SK-N-SH (cell line): ENCODE results near the gene EIF3F.

Source experiments
- CTCF ChIP-seq: fragments of 200-600 bp; sonication (generic); IDR thresholded peaks from 2 replicates; pipeline ENCODE4 v1.6.1; 2017; ENCODE audit warnings: antibody characterized with exemption, mild to moderate bottlenecking, moderate library complexity
- EP300 ChIP-seq, 2 experiments: IDR thresholded peaks; 2 replicates each; pipeline versions ENCODE4 v1.4.0 to v1.6.1; 2012; ENCODE audit warnings: borderline replicate concordance in 1 of 2, low read depth in 1 of 2, low read length in 1 of 2
- EZH2phosphoT487 ChIP-seq: fragments of 200-600 bp; sonication (generic); IDR thresholded peaks from 2 replicates; pipeline ENCODE4 v1.6.1; 2017; ENCODE audit warnings: low read depth, mixed run types, mild to moderate bottlenecking, antibody characterized with exemption, moderate library complexity, borderline replicate concordance
- MXI1 ChIP-seq: IDR thresholded peaks from 2 replicates; pipeline ENCODE4 v1.6.1; 2012; ENCODE audit warnings: mild to moderate bottlenecking, low read depth, low read length, improper control_type of control experiment
- NFIC ChIP-seq: IDR thresholded peaks from 2 replicates; pipeline ENCODE4 v1.4.0; 2012; ENCODE audit warnings: borderline replicate concordance
- PBX3 ChIP-seq: IDR thresholded peaks from 2 replicates; pipeline ENCODE4; 2012
- POLR2AphosphoS5 ChIP-seq: IDR thresholded peaks from 2 replicates; pipeline ENCODE4 v1.6.1; 2012; ENCODE audit warnings: low read depth, low read length
- RAD21 ChIP-seq: IDR thresholded peaks from 2 replicates; pipeline ENCODE4 v1.6.1; 2012; ENCODE audit warnings: mild to moderate bottlenecking, low read length
- REST ChIP-seq: IDR thresholded peaks from 2 replicates; pipeline ENCODE4 v1.6.1; 2012; ENCODE audit warnings: mild to moderate bottlenecking, low read depth, low read length, moderate library complexity
- RFX5 ChIP-seq: IDR thresholded peaks from 2 replicates; pipeline ENCODE4 v1.6.1; 2012; ENCODE audit warnings: mild to moderate bottlenecking, improper control_type of control experiment, low read length
- TAF1 ChIP-seq: IDR thresholded peaks from 2 replicates; pipeline ENCODE4 v1.6.1; 2012; ENCODE audit warnings: low read depth, mild to moderate bottlenecking, low read length, moderate library complexity, borderline replicate concordance
- TEAD4 ChIP-seq: IDR thresholded peaks from 2 replicates; pipeline ENCODE4 v1.4.0; 2012; ENCODE audit warnings: mild to moderate bottlenecking, borderline replicate concordance; ENCODE audit not compliant: insufficient read depth
- USF1 ChIP-seq: IDR thresholded peaks from 2 replicates; pipeline ENCODE4 v1.4.0; 2012; ENCODE audit warnings: low read depth, borderline replicate concordance
- YY1 ChIP-seq: IDR thresholded peaks from 2 replicates; pipeline ENCODE4 v1.4.0; 2012; ENCODE audit warnings: low read depth, mild to moderate bottlenecking

- no peak for TF ChIP-seq NFIC
- TF ChIP-seq CTCF = no peak
- no peak for TF ChIP-seq POLR2AphosphoS5
- no peak for TF ChIP-seq MXI1
- TF ChIP-seq RAD21 = no peak
- TF ChIP-seq USF1 = no peak
- TF ChIP-seq TAF1 = no peak
- TF ChIP-seq EP300 (IDR thresholded peaks at IDR 0.05; ENCODE audit: borderline replicate concordance in 1 of 2, low read depth in 1 of 2, low read length in 1 of 2) = no peak
- TF ChIP-seq REST = no peak
- no peak for TF ChIP-seq YY1
- no peak for TF ChIP-seq RFX5
- no peak for TF ChIP-seq TEAD4
- no peak for TF ChIP-seq EZH2phosphoT487
- TF ChIP-seq PBX3 = no peak
Measured at GRCh38 chr11:8020244-8020597, 33.1 kb downstream of the EIF3F start.
